Naive thymus-derived CD4-positive, alpha-beta T cell (primary cell): ENCODE results near the gene PDHX. TPM values are rescaled to one million over a fixed set of nuclear protein-coding genes. Genes with fewer than 3 reads are reported as not detected.

Experiments
- ATAC-seq: fragments of 150-1000 bp; cut with Tn5 transposase; 2 replicates; pipeline ENCODE4 v1.10.0; 2021; ENCODE audit warnings: mild to moderate bottlenecking, moderate library complexity
- CTCF ChIA-PET: fragments of 350-600 bp; sonication (Branson Sonifier 250); formaldehyde crosslinking; loops from one replicate; lab custom pipeline; 2021; ENCODE audit warnings: antibody characterized with exemption; lab: Charles Lee
- POLR2A ChIA-PET: fragments of 350-600 bp; sonication (Branson Sonifier 250); formaldehyde crosslinking; loops from one replicate; lab custom pipeline; 2021; ENCODE audit warnings: antibody characterized with exemption, inconsistent platforms; lab: Charles Lee
- DNase-seq, 9 donors: peaks; one replicate each; pipeline versions ENCODE4 v3.0.0 to v3.0.0-alpha.2; 2020 to 2022; ENCODE audit warnings: mixed read lengths in 1 of 9
- H3K27ac ChIP-seq: one replicate; pipeline ENCODE4 v1.7.0; 2013; ENCODE audit warnings: mild to moderate bottlenecking, low read depth, low read length, moderate library complexity
- H3K27me3 ChIP-seq, 2 donors: one replicate each; pipeline ENCODE4 v1.7.0; 2013; ENCODE audit warnings: low read length in 2 of 2, mild to moderate bottlenecking in 2 of 2, moderate library complexity in 2 of 2; ENCODE audit not compliant: control insufficient read depth in 2 of 2, insufficient read depth in 2 of 2
- H3K36me3 ChIP-seq, 3 experiments: 1 replicate in 2 of 3; 2 replicates in 1 of 3; pipeline ENCODE4 v1.7.0; 2013; ENCODE audit warnings: low read length in 3 of 3, mild to moderate bottlenecking in 3 of 3, moderate library complexity in 1 of 3; ENCODE audit not compliant: insufficient read depth in 3 of 3, control insufficient read depth in 2 of 3
- H3K4me1 ChIP-seq, 2 donors: one replicate each; pipeline ENCODE4 v1.7.0; 2013; ENCODE audit warnings: low read length in 2 of 2, mild to moderate bottlenecking in 2 of 2, moderate library complexity in 1 of 2; ENCODE audit not compliant: control insufficient read depth in 2 of 2, insufficient read depth in 2 of 2
- H3K4me3 ChIP-seq: 2 replicates; pipeline ENCODE4 v1.7.0; 2013; ENCODE audit warnings: mild to moderate bottlenecking, low read length
- H3K9me3 ChIP-seq, 3 experiments: 1 replicate in 2 of 3; 2 replicates in 1 of 3; pipeline ENCODE4 v1.7.0; 2013; ENCODE audit warnings: low read length in 3 of 3; ENCODE audit not compliant: control insufficient read depth in 2 of 3
- H3K27ac Mint-ChIP-seq, 9 donors: one replicate each; pipeline ENCODE4 v1.8.0; 2020 to 2022; ENCODE audit warnings: mixed read lengths in 9 of 9, mild to moderate bottlenecking in 8 of 9, moderate library complexity in 5 of 9, inconsistent platforms in 2 of 9
- H3K27me3 Mint-ChIP-seq, 5 donors: one replicate each; pipeline ENCODE4 v1.8.0; 2021 to 2022; ENCODE audit warnings: mixed read lengths in 5 of 5, mild to moderate bottlenecking in 1 of 5
- H3K36me3 Mint-ChIP-seq, 5 donors: one replicate each; pipeline ENCODE4 v1.8.0; 2020 to 2022; ENCODE audit warnings: mixed read lengths in 5 of 5, mild to moderate bottlenecking in 3 of 5, inconsistent platforms in 1 of 5
- H3K4me1 Mint-ChIP-seq, 7 donors: one replicate each; pipeline ENCODE4 v1.8.0; 2020 to 2022; ENCODE audit warnings: mixed read lengths in 7 of 7, mild to moderate bottlenecking in 3 of 7, inconsistent platforms in 1 of 7
- H3K4me3 Mint-ChIP-seq, 10 donors: one replicate each; pipeline ENCODE4 v1.8.0; 2020 to 2022; ENCODE audit warnings: mild to moderate bottlenecking in 10 of 10, mixed read lengths in 10 of 10, moderate library complexity in 6 of 10, inconsistent platforms in 2 of 10
- H3K9me3 Mint-ChIP-seq, 11 donors: one replicate each; pipeline ENCODE4 v1.8.0; 2020 to 2022; ENCODE audit warnings: mixed read lengths in 11 of 11, mild to moderate bottlenecking in 4 of 11, inconsistent platforms in 1 of 11, moderate library complexity in 1 of 11
- intact Hi-C, 2 donors: fragments of 100-400 bp; cut with micrococcal nuclease; formaldehyde crosslinking; loops; one replicate each; pipeline ENCODE4 v1.15.1; 2023
- polyA plus RNA-seq, 2 donors: library from polyadenylated mRNA; unstranded; fragments of 300-500 nt; fragmentation: Illumina TruSeq; gene quantifications; one replicate each; pipeline ENCODE4 v1.2.3, GENCODE V29; 2021
- total RNA-seq, 6 experiments: library from RNA in 5 of 6; stranded (reverse) in 5 of 6; gene quantifications; 1 replicate in 5 of 6; 2 replicates in 1 of 6; pipeline ENCODE4 v1.2.3 and lab custom pipeline; 2021 to 2026

The PDHX gene
- total and polyA plus RNA-seq, 7 experiments from 2014 or later: 17.8 to 54.1 (median 26.2) TPM

DNA sequence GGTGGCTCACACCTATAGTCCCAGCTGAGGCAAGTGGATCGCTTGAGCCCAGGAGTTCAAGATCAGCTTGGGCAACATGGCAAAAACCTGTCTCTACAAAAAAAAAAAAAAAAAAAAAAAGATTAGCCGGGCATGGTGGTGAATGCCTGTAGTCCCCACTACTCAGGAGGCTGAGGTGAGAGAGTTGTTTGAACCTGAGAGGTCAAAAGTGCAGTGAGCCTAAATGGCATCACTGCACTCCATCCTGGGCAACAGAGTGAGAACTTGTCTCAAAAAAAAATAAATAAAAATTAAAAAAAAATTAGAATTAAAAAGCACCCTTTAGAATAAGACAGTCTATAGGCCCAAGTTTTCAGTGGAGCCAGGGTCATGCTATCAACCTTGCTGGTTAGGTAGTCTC is 95.5 kb downstream of the PDHX start:
- H3K9me3 Mint-ChIP-seq: no peaks in the 10 kb centered on the region
- H3K36me3 Mint-ChIP-seq: peaks cover 0 to 5% (median 0%) of the 10 kb centered on the region in 5 donors
- DNase-seq: no peak
- no peaks in the 10 kb centered on the region for H3K9me3 ChIP-seq
- peaks cover 0 to 40% (median 0%) of the 10 kb centered on the region in 5 donors for H3K27me3 Mint-ChIP-seq
- H3K4me3 Mint-ChIP-seq: peak overlapping the region in 4 of 10 donors; percentile 37 to 72 (median 54)
- peak overlapping the region in 7 of 9 donors; percentile 70 to 95 (median 89) for H3K27ac Mint-ChIP-seq
- no peaks in the 10 kb centered on the region for H3K36me3 ChIP-seq
- H3K4me1 Mint-ChIP-seq: peaks cover 21 to 47% (median 32%) of the 10 kb centered on the region in 7 donors
- ChIA-PET POLR2A (interaction anchor here (0.7 to 1.4 kb wide), 6 partner anchors 20 to 1120 kb away, joined by 3 to 8 read pairs (median 4); no protein-coding TSS in a partner anchor), CTCF (interaction anchor here (1.5 to 1.9 kb wide), 2 partner anchors 12 to 67 kb away, joined by 4 to 7 read pairs; no protein-coding TSS in a partner anchor)
- H3K4me1 ChIP-seq: peaks cover 23 to 25% of the 10 kb centered on the region in 2 donors
- no peaks in the 10 kb centered on the region for H3K27me3 ChIP-seq
- intact Hi-C loops: loop anchor here (1.0 to 5.0 kb wide), 11 partner anchors 14 to 330 kb away; partner anchors contain the start of gene CD44 (in 1 of the 2)
- no peak overlapping the region for H3K4me3 ChIP-seq
- ATAC-seq: no peak
- H3K27ac ChIP-seq: peak overlapping the region; percentile 61

- peaks cover 21 to 43% (median 28%) of the 10 kb centered on the region in 7 donors for H3K4me1 Mint-ChIP-seq
- CTCF ChIA-PET: interaction anchor here (1.5 to 1.9 kb wide), 2 partner anchors 13 to 66 kb away, joined by 4 to 7 read pairs; no protein-coding TSS in a partner anchor
- intact Hi-C loops: loop anchor here (1.0 to 5.0 kb wide), 12 partner anchors 14 to 330 kb away; partner anchors contain the start of gene CD44 (in 1 of the 2)
- H3K27ac Mint-ChIP-seq: peak overlapping the region; percentile 66 to 95 (median 88)
- H3K9me3 ChIP-seq: no peaks in the 10 kb centered on the region
- peak overlapping the region in 9 of 10 donors; percentile 30 to 72 (median 59) for H3K4me3 Mint-ChIP-seq
- no peaks in the 10 kb centered on the region for H3K27me3 ChIP-seq
- ATAC-seq (peak; percentile 86), DNase-seq (peak in 8 of 9 donors; percentile 34 to 64 (median 51))
- H3K27me3 Mint-ChIP-seq: peaks cover 0 to 40% (median 0%) of the 10 kb centered on the region in 5 donors
- no peaks in the 10 kb centered on the region for H3K36me3 ChIP-seq
- H3K4me1 ChIP-seq: peaks cover 18 to 25% of the 10 kb centered on the region in 2 donors
- POLR2A ChIA-PET: interaction anchor here (0.6 to 1.4 kb wide), 8 partner anchors 20 to 1120 kb away, joined by 3 to 8 read pairs (median 4); no protein-coding TSS in a partner anchor
- no peaks in the 10 kb centered on the region for H3K9me3 Mint-ChIP-seq
- peak overlapping the region; percentile 61 for H3K27ac ChIP-seq
- no peak overlapping the region for H3K4me3 ChIP-seq
- peaks cover 0 to 2% (median 0%) of the 10 kb centered on the region in 5 donors for H3K36me3 Mint-ChIP-seq
These were observed 96.2 kb downstream of the PDHX start for GRCh38 chr11:35012467-35013191.

DNA sequence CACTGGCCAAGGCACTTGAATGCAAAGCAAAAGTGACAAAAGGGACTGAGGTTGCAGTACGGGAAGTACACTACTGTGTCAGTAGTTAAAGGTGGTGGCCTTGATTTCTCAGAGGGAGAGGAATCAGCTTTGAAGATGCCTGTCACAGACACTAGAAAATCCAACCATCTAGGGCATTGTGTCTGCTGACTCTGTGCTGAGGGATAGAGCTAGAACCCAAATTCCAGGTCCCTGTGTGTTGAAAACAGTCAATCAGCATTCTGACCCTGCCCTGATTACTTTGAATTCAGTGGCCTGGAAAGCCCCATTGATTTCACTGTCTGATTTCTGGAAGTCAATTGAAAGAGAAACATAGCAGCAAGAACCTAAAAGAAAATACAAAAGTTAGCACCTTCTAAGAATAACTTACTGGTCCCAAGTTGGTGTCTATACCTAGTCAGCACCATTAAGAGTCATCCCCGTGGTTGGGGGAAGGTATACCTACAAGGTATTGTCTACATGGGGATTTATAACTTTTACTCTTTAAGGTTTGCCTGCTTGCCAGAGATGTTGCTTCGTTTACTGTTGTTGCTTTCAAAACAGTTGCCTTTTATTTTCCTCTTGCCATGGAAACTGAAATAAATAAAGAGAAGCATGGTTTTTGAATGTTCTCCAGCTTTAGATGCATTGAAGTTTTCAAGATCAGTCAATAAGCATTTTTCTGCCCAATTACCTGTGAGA is 97.3 kb downstream of the PDHX start:
- Histone ChIP-seq H3K36me3 (no peaks in the 10 kb centered on the region), H3K27ac (peak overlapping the region; percentile 49), H3K9me3 (no peaks in the 10 kb centered on the region), H3K4me3 (no peak overlapping the region), H3K27me3 (no peaks in the 10 kb centered on the region), H3K4me1 (peaks cover 18 to 25% of the 10 kb centered on the region in 2 donors)
- CTCF ChIA-PET: interaction anchor here (1.9 kb wide), 1 partner anchor 14 kb away, joined by 7 read pairs; no protein-coding TSS in a partner anchor
- Mint-ChIP-seq H3K4me1 (peaks cover 19 to 40% (median 27%) of the 10 kb centered on the region in 7 donors), H3K27me3 (peaks cover 0 to 40% (median 0%) of the 10 kb centered on the region in 5 donors), H3K36me3 (peaks cover 0 to 2% (median 0%) of the 10 kb centered on the region in 5 donors), H3K9me3 (no peaks in the 10 kb centered on the region), H3K27ac (peak overlapping the region; percentile 66 to 95 (median 84)), H3K4me3 (peak overlapping the region; percentile 12 to 80 (median 49))
- POLR2A ChIA-PET: interaction anchor here (0.7 kb wide), 1 partner anchor 124 kb away, joined by 5 read pairs; no protein-coding TSS in a partner anchor
- intact Hi-C loops: loop anchor here (1.0 to 5.0 kb wide), 3 partner anchors 17 to 329 kb away; no protein-coding TSS in a partner anchor
- DNase-seq: peak in 8 of 9 donors; percentile 8 to 68 (median 40)
- ATAC-seq: peak; percentile 79

GRCh38 chr11:35014346-35014745 is 97.9 kb downstream of the PDHX start:
- Histone ChIP-seq H3K27me3 (no peaks in the 10 kb centered on the region), H3K9me3 (no peaks in the 10 kb centered on the region), H3K36me3 (no peaks in the 10 kb centered on the region), H3K27ac (no peak overlapping the region), H3K4me3 (no peak overlapping the region), H3K4me1 (peaks cover 18 to 25% of the 10 kb centered on the region in 2 donors)
- no peak for DNase-seq
- Mint-ChIP-seq H3K27me3 (peaks cover 0 to 33% (median 0%) of the 10 kb centered on the region in 5 donors), H3K4me3 (peak overlapping the region in 3 of 10 donors; percentile 71 to 80 (median 72)), H3K27ac (peak overlapping the region; percentile 66 to 95 (median 84)), H3K36me3 (peaks cover 0 to 2% (median 0%) of the 10 kb centered on the region in 5 donors), H3K4me1 (peaks cover 19 to 36% (median 27%) of the 10 kb centered on the region in 7 donors), H3K9me3 (no peaks in the 10 kb centered on the region)
- ATAC-seq: no peak
- POLR2A ChIA-PET: interaction anchor here (0.7 kb wide), 1 partner anchor 123 kb away, joined by 5 read pairs; no protein-coding TSS in a partner anchor
- CTCF ChIA-PET: no interaction called here
- intact Hi-C loops: loop anchor here (2.0 to 5.0 kb wide), 2 partner anchors 16 to 328 kb away; no protein-coding TSS in a partner anchor

GRCh38 chr11:35015621-35016387 is 99.4 kb downstream of the PDHX start:
- ATAC-seq: no peak
- no peaks in the 10 kb centered on the region for H3K36me3 ChIP-seq
- Mint-ChIP-seq H3K27ac (peak overlapping the region in 2 of 9 donors; percentile 15 to 76), H3K4me3 (no peak overlapping the region), H3K9me3 (no peaks in the 10 kb centered on the region), H3K36me3 (peaks cover 0 to 2% (median 0%) of the 10 kb centered on the region in 5 donors), H3K27me3 (peaks cover 0 to 26% (median 0%) of the 10 kb centered on the region in 5 donors), H3K4me1 (peaks cover 17 to 31% (median 24%) of the 10 kb centered on the region in 7 donors)
- peaks cover 18 to 25% of the 10 kb centered on the region in 2 donors for H3K4me1 ChIP-seq
- no peaks in the 10 kb centered on the region for H3K27me3 ChIP-seq
- CTCF ChIA-PET: interaction anchor here (0.8 to 2.2 kb wide), 3 partner anchors 14 to 124 kb away, joined by 3 to 6 read pairs (median 4); partner anchors contain the start of gene CD44
- POLR2A ChIA-PET: interaction anchor here (0.6 to 1.5 kb wide), 3 partner anchors 17 to 252 kb away, joined by 4 to 5 read pairs (median 4); no protein-coding TSS in a partner anchor
- H3K27ac ChIP-seq: no peak overlapping the region
- no peak overlapping the region for H3K4me3 ChIP-seq
- intact Hi-C loops: loop anchor here in 1 of 2 donors (2.0 kb wide), 1 partner anchor 15 kb away; no protein-coding TSS in a partner anchor
- H3K9me3 ChIP-seq: no peaks in the 10 kb centered on the region
- no peak for DNase-seq
